H9 (cell line): ENCODE measurements around the gene LACTB. TPM values are rescaled to one million over a fixed set of nuclear protein-coding genes. Genes with fewer than 3 reads are reported as not detected.

ENCODE experiments used
- DNase-seq: peaks from one replicate; pipeline ENCODE4 v3.0.0-alpha.2; 2017
- H2AFZ ChIP-seq: one replicate; pipeline ENCODE4 v1.6.1; 2013; ENCODE audit warnings: mild to moderate bottlenecking, low read length, control low read depth, moderate library complexity
- H2AK5ac ChIP-seq: 2 replicates; pipeline ENCODE4 v1.6.1; 2013; ENCODE audit warnings: low read length, control low read depth, mixed read lengths; ENCODE audit not compliant: insufficient read length
- H2BK120ac ChIP-seq: one replicate; pipeline ENCODE4 v1.6.1; 2013; ENCODE audit warnings: low read depth, mild to moderate bottlenecking, low read length, control low read depth, inconsistent platforms; ENCODE audit not compliant: poor library complexity, severe bottlenecking
- H2BK12ac ChIP-seq: 2 replicates; pipeline ENCODE4 v1.6.1; 2013; ENCODE audit warnings: low read length, control low read depth, mixed read lengths, low read depth; ENCODE audit not compliant: insufficient read length
- H2BK15ac ChIP-seq: 2 replicates; pipeline ENCODE4 v1.6.1; 2013; ENCODE audit warnings: low read depth, low read length, control low read depth
- H2BK20ac ChIP-seq: one replicate; pipeline ENCODE4 v1.6.1; 2013; ENCODE audit warnings: low read depth, mild to moderate bottlenecking, low read length, control low read depth, inconsistent platforms; ENCODE audit not compliant: poor library complexity, severe bottlenecking
- H2BK5ac ChIP-seq: 2 replicates; pipeline ENCODE4 v1.6.1; 2013; ENCODE audit warnings: low read length, control low read depth, mixed read lengths; ENCODE audit not compliant: insufficient read length
- H3K14ac ChIP-seq: 2 replicates; pipeline ENCODE4 v1.6.1; 2013; ENCODE audit warnings: low read length, control low read depth; ENCODE audit not compliant: insufficient read depth
- H3K18ac ChIP-seq: 2 replicates; pipeline ENCODE4 v1.6.1; 2013; ENCODE audit warnings: low read depth, mild to moderate bottlenecking, mixed read lengths, low read length, control low read depth; ENCODE audit not compliant: insufficient read length
- H3K23ac ChIP-seq: 2 replicates; pipeline ENCODE4 v1.6.1; 2013; ENCODE audit warnings: low read length, control low read depth, mixed read lengths, low read depth; ENCODE audit not compliant: insufficient read length
- H3K23me2 ChIP-seq: 2 replicates; pipeline ENCODE4 v1.6.1; 2013; ENCODE audit warnings: low read depth, mild to moderate bottlenecking, mixed read lengths, low read length, control low read depth; ENCODE audit not compliant: insufficient read length, poor library complexity, severe bottlenecking
- H3K27ac ChIP-seq: 2 replicates; pipeline ENCODE4 v1.5.1; 2013; ENCODE audit warnings: low read length, control low read depth, mixed read lengths, low read depth; ENCODE audit not compliant: insufficient read length
- H3K27me3 ChIP-seq: 2 replicates; pipeline ENCODE4 v1.6.1; 2013; ENCODE audit warnings: low read length, control low read depth, inconsistent platforms; ENCODE audit not compliant: insufficient read depth
- H3K4ac ChIP-seq: 2 replicates; pipeline ENCODE4 v1.6.1; 2013; ENCODE audit warnings: low read depth, mild to moderate bottlenecking, control low read depth, inconsistent platforms, low read length, moderate library complexity
- H3K4me1 ChIP-seq: 2 replicates; pipeline ENCODE4 v1.6.1; 2013; ENCODE audit warnings: low read length, control low read depth, inconsistent platforms; ENCODE audit not compliant: insufficient read depth
- H3K4me2 ChIP-seq: 2 replicates; pipeline ENCODE4 v1.6.1; 2013; ENCODE audit warnings: low read length, control low read depth, mixed read lengths; ENCODE audit not compliant: insufficient read length, insufficient read depth
- H3K56ac ChIP-seq: 2 replicates; pipeline ENCODE4 v1.6.1; 2013; ENCODE audit warnings: low read depth, mild to moderate bottlenecking, mixed read lengths, low read length, control low read depth; ENCODE audit not compliant: insufficient read length
- H3K79me1 ChIP-seq: 2 replicates; pipeline ENCODE4 v1.6.1; 2013; ENCODE audit warnings: low read depth, mild to moderate bottlenecking, moderate library complexity, low read length, control low read depth, inconsistent platforms; ENCODE audit not compliant: insufficient read depth, poor library complexity, severe bottlenecking
- H3K79me2 ChIP-seq: 2 replicates; pipeline ENCODE4 v1.6.1; 2013; ENCODE audit warnings: low read length, control low read depth, inconsistent platforms; ENCODE audit not compliant: insufficient read depth
- H3K9ac ChIP-seq: 2 replicates; pipeline ENCODE4 v1.6.1; 2013; ENCODE audit warnings: low read length, control low read depth, mixed read lengths; ENCODE audit not compliant: insufficient read length; ENCODE audit errors: extremely low read depth
- H3K9me3 ChIP-seq: one replicate; pipeline ENCODE4 v1.6.1; 2013; ENCODE audit warnings: low read depth, low read length, inconsistent platforms; ENCODE audit not compliant: control insufficient read depth
- H3T11ph ChIP-seq: one replicate; pipeline ENCODE4 v1.6.1; 2013; ENCODE audit warnings: mild to moderate bottlenecking, low read length, control low read depth, inconsistent platforms
- H4K20me1 ChIP-seq: one replicate; pipeline ENCODE4 v1.6.1; 2013; ENCODE audit not compliant: control insufficient read depth, insufficient read length, insufficient read depth
- H4K5ac ChIP-seq: 2 replicates; pipeline ENCODE4 v1.6.1; 2013; ENCODE audit warnings: low read depth, mild to moderate bottlenecking, mixed read lengths, low read length, control low read depth; ENCODE audit not compliant: insufficient read length
- H4K8ac ChIP-seq: replicated peaks from 2 replicates; pipeline ENCODE4 v1.6.1; 2013; ENCODE audit warnings: low read length, control low read depth, mixed read lengths, low read depth; ENCODE audit not compliant: insufficient read length
- H4K91ac ChIP-seq: 2 replicates; pipeline ENCODE4 v1.6.1; 2013; ENCODE audit warnings: low read depth, mild to moderate bottlenecking, moderate library complexity, mixed read lengths, low read length, control low read depth; ENCODE audit not compliant: insufficient read length
- H3K27ac Mint-ChIP-seq, 3 experiments: 2 replicates in 2 of 3; 3 replicates in 1 of 3; pipeline ENCODE4 v1.8.0; 2020 to 2021; ENCODE audit warnings: mixed read lengths in 3 of 3, mild to moderate bottlenecking in 1 of 3, moderate library complexity in 1 of 3
- H3K27me3 Mint-ChIP-seq: 2 replicates; pipeline ENCODE4 v1.8.0; 2021; ENCODE audit warnings: low read depth, mild to moderate bottlenecking, moderate library complexity, mixed read lengths
- H3K36me3 Mint-ChIP-seq, 3 experiments: 2 replicates in 2 of 3; 3 replicates in 1 of 3; pipeline ENCODE4 v1.8.0; 2020 to 2021; ENCODE audit warnings: low read depth in 3 of 3, mixed read lengths in 3 of 3; ENCODE audit not compliant: insufficient read depth in 1 of 3
- H3K4me1 Mint-ChIP-seq, 2 experiments: 2 replicates each; pipeline ENCODE4 v1.8.0; 2020; ENCODE audit warnings: mixed read lengths in 2 of 2
- H3K4me3 Mint-ChIP-seq, 2 experiments: 2 replicates in 1 of 2; 3 replicates in 1 of 2; pipeline ENCODE4 v1.8.0; 2020 to 2021; ENCODE audit warnings: mild to moderate bottlenecking in 2 of 2, mixed read lengths in 2 of 2, moderate library complexity in 1 of 2
- H3K9me3 Mint-ChIP-seq, 2 experiments: 2 replicates in 1 of 2; 3 replicates in 1 of 2; pipeline ENCODE4 v1.8.0; 2020; ENCODE audit warnings: mild to moderate bottlenecking in 2 of 2, mixed read lengths in 2 of 2, moderate library complexity in 1 of 2
- CTCF ChIP-seq: fragments of 200-600 bp; sonication (generic); conservative IDR thresholded peaks from 3 replicates; pipeline ENCODE4 v1.8.0; 2021; ENCODE audit warnings: antibody characterized with exemption, mild to moderate bottlenecking
- WGBS: extraction: QIAGEN DNeasy Blood & Tissue Kit; methylation state at CpG from one replicate; pipeline ENCODE4 v1.1.7; 2013; ENCODE audit warnings: missing lambda C conversion rate, low lambda C conversion rate, mixed read lengths; ENCODE audit not compliant: insufficient read length; ENCODE audit errors: extremely low coverage; 5-methylcytosine and 5-hydroxymethylcytosine counted together
- total RNA-seq: library from RNA; stranded (reverse); gene quantifications from 2 replicates; pipeline ENCODE4 v1.2.1, GENCODE V29; 2021

The LACTB gene
- total RNA-seq, 1 experiment from 2014 or later: 10.3 TPM

- Histone ChIP-seq H3K4me2 (no peak overlapping the region), H3K9ac (no peak overlapping the region)
Measured at GRCh38 chr15:63135804-63136203, 14.1 kb downstream of the LACTB start.

More at GRCh38 chr15:63135804-63136203, 14.1 kb downstream of the LACTB start:
- Histone ChIP-seq H4K91ac (no peak overlapping the region), H2BK15ac (no peak overlapping the region), H3K56ac (no peak overlapping the region), H3K4ac (no peak overlapping the region), H3K79me2 (no peaks in the 10 kb centered on the region), H2BK20ac (no peak overlapping the region), H2BK12ac (no peak overlapping the region), H2BK120ac (no peak overlapping the region), H2AFZ (no peak overlapping the region), H2AK5ac (no peak overlapping the region), H3K4me1 (no peaks in the 10 kb centered on the region), H3K14ac (no peak overlapping the region), H3K23me2 (no peaks in the 10 kb centered on the region), H3K18ac (no peak overlapping the region), H3K27me3 (no peaks in the 10 kb centered on the region), H4K5ac (no peak overlapping the region), H3K27ac (no peak overlapping the region), H3K23ac (no peak overlapping the region), H3K79me1 (no peaks in the 10 kb centered on the region), H4K20me1 (no peaks in the 10 kb centered on the region), H2BK5ac (no peak overlapping the region), H4K8ac (no peak overlapping the region), H3T11ph (no peak overlapping the region), H3K9me3 (no peaks in the 10 kb centered on the region)
- Mint-ChIP-seq H3K36me3 (no peaks in the 10 kb centered on the region; a peak in 2 of 7 replicates), H3K27me3 (no peaks in the 10 kb centered on the region), H3K9me3 (no peaks in the 10 kb centered on the region), H3K4me1 (peaks cover 4 to 5% of the 10 kb centered on the region in 2 experiments; a peak in 2 of 4 replicates), H3K4me3 (no peak overlapping the region), H3K27ac (no peak overlapping the region)
- WGBS: no CpG with 5 or more reads among the region's 3 CpGs
- TF ChIP-seq CTCF: no peak
- DNase-seq: no peak
